ENCODE measurements around the gene COL15A1. TPM values are rescaled to one million over a fixed set of nuclear protein-coding genes. Genes with fewer than 3 reads are reported as not detected.

Gene COL15A1
- total and polyA plus RNA-seq, 2 of the 13 experiments (the other 11 are each of a cell fraction or from before 2014, with no cell fraction given) = not detected

DNA sequence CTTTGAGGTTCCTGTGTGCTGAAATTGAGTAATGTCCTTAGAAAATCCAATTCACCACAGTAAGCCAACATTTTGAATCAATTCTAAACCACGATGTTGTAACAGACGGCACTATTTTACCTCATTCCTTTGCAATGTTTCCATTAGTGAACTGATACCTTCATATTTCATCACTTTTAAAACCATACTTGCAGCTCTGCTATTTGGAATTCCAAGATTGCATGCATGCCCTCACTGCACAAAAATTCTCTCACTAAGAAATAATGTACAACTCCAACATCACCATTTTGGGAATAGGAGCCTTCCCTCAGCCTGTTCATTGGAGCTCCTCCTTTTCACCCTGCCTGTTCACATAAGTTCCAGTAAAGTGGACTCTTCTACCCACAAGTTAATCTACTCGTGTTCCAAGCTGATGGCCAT, 86.4 kb downstream of the COL15A1 start:
- no peak for ATAC-seq
- Histone ChIP-seq H3K9me3 (ENCODE audit: low read length) (no peaks in the 10 kb centered on the region), H3K79me2 (ENCODE audit: insufficient read depth, low read length) (no peaks in the 10 kb centered on the region), H3K4me3 (replicated peaks in 1 of 3; ENCODE audit: insufficient read depth in 1 of 3, low read depth in 2 of 3, low read length in 3 of 3) (no peak overlapping the region), H4K20me1 (ENCODE audit: insufficient read depth, low read length) (no peaks in the 10 kb centered on the region), H2AFZ (ENCODE audit: low read length) (no peak overlapping the region), H3K4me1 (ENCODE audit: insufficient read depth, low read length) (no peaks in the 10 kb centered on the region), H3K27ac (ENCODE audit: extremely low read length, insufficient read depth, low read length) (no peak overlapping the region), H3K36me3 (replicated peaks in 1 of 2; ENCODE audit: control insufficient read depth in 1 of 2, insufficient read depth in 2 of 2, low read length in 2 of 2) (no peaks in the 10 kb centered on the region), H3K9ac (ENCODE audit: insufficient read depth, low read depth, low read length) (no peak overlapping the region), H3K27me3 (ENCODE audit: control insufficient read depth in 1 of 2, insufficient read depth in 2 of 2, low read length in 2 of 2) (peaks cover 0 to 10% of the 10 kb centered on the region in 2 experiments; a peak in 1 of 5 replicates), H3K4me2 (ENCODE audit: low read depth, low read length) (no peak overlapping the region)
- intact Hi-C loops (cut with micrococcal nuclease; ENCODE audit: unreplicated experiment) = no loop called here
- in situ Hi-C loops (cut with HindIII; ENCODE audit: extremely low pct_ligation_motif_present, low pct_unique_long_range_greater_than_20kb) = no loop called here
- TF ChIP-seq ZSCAN30 (CRISPR knock-in tag; IDR thresholded peaks at IDR 0.05) (no peak), ZBTB49 (CRISPR knock-in tag; IDR thresholded peaks at IDR 0.05; ENCODE audit: borderline replicate concordance) (no peak)
- ChIA-PET CTCF (ENCODE audit: low intra/inter-chr PET ratio, low total read pairs) (no interaction called here), POLR2A (no interaction called here)
- no peak for FAIRE-seq
- BruUV-seq (replicated peaks) = no TSS peak
- WGBS (ENCODE audit: low lambda C conversion rate) = 3% methylated on average over 3 of the region's 3 CpGs
- no peak for DNase-seq (ENCODE audit: low spot score)

- H3K4me3 ChIP-seq (replicated peaks in 1 of 3; ENCODE audit: insufficient read depth in 1 of 3, low read depth in 2 of 3, low read length in 3 of 3) = no peak overlapping the region
- no peaks in the 10 kb centered on the region for H3K79me2 ChIP-seq (ENCODE audit: insufficient read depth, low read length)
- H3K4me2 ChIP-seq (ENCODE audit: low read depth, low read length) = no peak overlapping the region
- intact Hi-C loops (cut with micrococcal nuclease; ENCODE audit: unreplicated experiment) (no loop called here), in situ Hi-C loops (cut with HindIII; ENCODE audit: extremely low pct_ligation_motif_present, low pct_unique_long_range_greater_than_20kb) (no loop called here)
- H3K36me3 ChIP-seq (replicated peaks in 1 of 2; ENCODE audit: control insufficient read depth in 1 of 2, insufficient read depth in 2 of 2, low read length in 2 of 2) = no peaks in the 10 kb centered on the region
- ChIA-PET POLR2A (no interaction called here), CTCF (ENCODE audit: low intra/inter-chr PET ratio, low total read pairs) (no interaction called here)
- H2AFZ ChIP-seq (ENCODE audit: low read length) = no peak overlapping the region
- no peak overlapping the region for H3K9ac ChIP-seq (ENCODE audit: insufficient read depth, low read depth, low read length)
- BruUV-seq (replicated peaks) = no TSS peak
- H3K4me1 ChIP-seq (ENCODE audit: insufficient read depth, low read length) = no peaks in the 10 kb centered on the region
- DNase-seq (ENCODE audit: low spot score) (no peak), FAIRE-seq (no peak), ATAC-seq (no peak)
- no peaks in the 10 kb centered on the region for H4K20me1 ChIP-seq (ENCODE audit: insufficient read depth, low read length)
- 3% methylated on average over 3 of the region's 3 CpGs for WGBS (ENCODE audit: low lambda C conversion rate)
- H3K9me3 ChIP-seq (ENCODE audit: low read length) = no peaks in the 10 kb centered on the region
- H3K27me3 ChIP-seq (ENCODE audit: control insufficient read depth in 1 of 2, insufficient read depth in 2 of 2, low read length in 2 of 2) = peaks cover 0 to 10% of the 10 kb centered on the region in 2 experiments; a peak in 1 of 5 replicates
- no peak overlapping the region for H3K27ac ChIP-seq (ENCODE audit: extremely low read length, insufficient read depth, low read length)
- TF ChIP-seq CC2D1A (CRISPR knock-in tag; IDR thresholded peaks at IDR 0.05) = no peak
- no peak for TF ChIP-seq ZNF552 (CRISPR knock-in tag; IDR thresholded peaks at IDR 0.05; ENCODE audit: borderline replicate concordance)
- no peak for TF ChIP-seq MBD4 (IDR thresholded peaks at IDR 0.05; ENCODE audit: borderline replicate concordance, low read length)
- no peak for TF ChIP-seq CAMTA2 (CRISPR knock-in tag; IDR thresholded peaks at IDR 0.05; ENCODE audit: borderline replicate concordance)
- TF ChIP-seq CCDC6 (CRISPR knock-in tag; IDR thresholded peaks at IDR 0.05) = no peak
- TF ChIP-seq, protein P1, sequence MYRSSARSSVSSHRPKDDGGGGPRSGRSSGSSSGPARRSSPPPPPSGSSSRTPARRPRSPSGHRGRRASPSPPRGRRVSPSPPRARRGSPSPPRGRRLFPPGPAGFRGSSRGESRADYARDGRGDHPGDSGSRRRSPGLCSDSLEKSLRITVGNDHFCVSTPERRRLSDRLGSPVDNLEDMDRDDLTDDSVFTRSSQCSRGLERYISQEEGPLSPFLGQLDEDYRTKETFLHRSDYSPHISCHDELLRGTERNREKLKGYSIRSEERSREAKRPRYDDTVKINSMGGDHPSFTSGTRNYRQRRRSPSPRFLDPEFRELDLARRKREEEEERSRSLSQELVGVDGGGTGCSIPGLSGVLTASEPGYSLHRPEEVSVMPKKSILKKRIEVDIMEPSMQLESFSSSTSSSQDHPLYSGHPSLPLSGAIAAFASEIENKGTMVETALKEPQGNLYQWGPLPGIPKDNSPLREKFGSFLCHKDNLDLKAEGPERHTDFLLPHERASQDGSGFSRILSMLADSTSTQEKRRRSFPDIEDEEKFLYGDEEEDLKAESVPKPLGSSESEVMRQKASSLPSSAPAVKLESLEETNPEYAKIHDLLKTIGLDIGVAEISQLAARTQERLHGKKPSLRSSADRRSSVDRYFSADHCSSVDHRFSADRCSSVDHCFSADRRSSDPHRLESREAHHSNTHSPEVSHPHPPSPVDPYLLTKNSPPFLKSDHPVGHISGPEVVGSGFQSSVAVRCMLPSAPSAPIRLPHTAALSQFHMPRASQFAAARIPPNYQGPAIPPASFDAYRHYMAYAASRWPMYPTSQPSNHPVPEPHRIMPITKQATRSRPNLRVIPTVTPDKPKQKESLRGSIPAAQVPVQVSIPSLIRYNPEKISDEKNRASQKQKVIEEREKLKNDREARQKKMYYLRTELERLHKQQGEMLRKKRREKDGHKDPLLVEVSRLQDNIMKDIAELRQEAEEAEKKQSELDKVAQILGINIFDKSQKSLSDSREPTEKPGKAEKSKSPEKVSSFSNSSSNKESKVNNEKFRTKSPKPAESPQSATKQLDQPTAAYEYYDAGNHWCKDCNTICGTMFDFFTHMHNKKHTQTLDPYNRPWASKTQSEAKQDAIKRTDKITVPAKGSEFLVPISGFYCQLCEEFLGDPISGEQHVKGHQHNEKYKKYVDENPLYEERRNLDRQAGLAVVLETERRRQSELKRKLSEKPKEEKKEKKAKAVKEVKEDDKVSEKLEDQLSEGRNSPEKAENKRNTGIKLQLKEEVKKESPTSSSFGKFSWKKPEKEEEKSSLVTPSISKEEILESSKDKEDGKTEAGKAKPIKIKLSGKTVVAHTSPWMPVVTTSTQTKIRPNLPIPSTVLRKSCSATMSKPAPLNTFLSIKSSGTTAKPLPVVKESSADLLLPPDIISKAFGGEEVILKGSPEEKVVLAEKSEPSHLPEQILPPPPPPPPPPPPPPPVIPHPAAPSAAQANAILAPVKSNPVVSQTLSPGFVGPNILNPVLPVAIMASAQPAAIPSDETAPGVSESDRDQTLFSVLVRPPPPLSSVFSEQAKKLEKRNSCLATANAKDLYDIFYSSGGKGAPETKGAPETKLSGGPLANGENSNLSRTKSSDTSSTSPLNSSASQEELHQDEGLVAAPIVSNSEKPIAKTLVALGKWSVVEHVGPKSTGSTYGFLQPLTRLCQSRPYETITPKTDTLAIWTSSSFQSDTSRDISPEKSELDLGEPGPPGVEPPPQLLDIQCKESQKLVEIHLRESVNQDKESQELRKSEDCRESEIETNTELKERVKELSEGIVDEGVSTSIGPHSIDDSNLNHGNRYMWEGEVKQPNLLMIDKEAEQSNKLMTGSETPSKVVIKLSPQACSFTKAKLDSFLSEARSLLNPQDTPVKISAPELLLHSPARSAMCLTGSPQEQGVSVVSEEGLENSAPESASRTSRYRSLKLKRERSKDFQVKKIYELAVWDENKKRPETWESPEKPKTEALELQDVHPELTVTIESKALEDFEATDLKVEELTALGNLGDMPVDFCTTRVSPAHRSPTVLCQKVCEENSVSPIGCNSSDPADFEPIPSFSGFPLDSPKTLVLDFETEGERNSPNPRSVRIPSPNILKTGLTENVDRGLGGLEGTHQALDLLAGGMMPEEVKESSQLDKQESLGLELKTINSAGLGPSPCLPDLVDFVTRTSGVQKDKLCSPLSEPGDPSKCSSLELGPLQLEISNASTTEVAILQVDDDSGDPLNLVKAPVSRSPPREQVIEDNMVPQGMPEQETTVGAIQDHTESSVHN (CRISPR knock-in tag; IDR thresholded peaks at IDR 0.05) = no peak
These were observed 87.0 kb downstream of the COL15A1 start for GRCh38 chr9:99030610-99031109.
